ENCODE measurements around the gene CD207. TPM values are rescaled to one million over a fixed set of nuclear protein-coding genes. Genes with fewer than 3 reads are reported as not detected.

CD207 gene
- total RNA-seq, 1 experiment from 2014 or later, result not detected

- no peak within 1 kb of the TSS for H2AFZ ChIP-seq
- H3K36me3 ChIP-seq (ENCODE audit: low read depth), result no peaks in the 10 kb centered on the region
- no peaks in the 10 kb centered on the region for H3K79me2 ChIP-seq (ENCODE audit: low read depth)
- H3K9me2 ChIP-seq (ENCODE audit: insufficient read depth), result no peaks in the 10 kb centered on the region
- H3K9me3 ChIP-seq (ENCODE audit: insufficient read depth, low read depth), result no peaks in the 10 kb centered on the region
- no peak for DNase-seq
- POLR2A ChIA-PET (ENCODE audit: unreplicated experiment), result no interaction called here
- H3K4me1 ChIP-seq (replicated peaks; ENCODE audit: insufficient read depth), result no peaks in the 10 kb centered on the region
- H3K4me2 ChIP-seq, result no peak within 1 kb of the TSS
- H3K27me3 ChIP-seq (ENCODE audit: insufficient read depth, low read depth), result peaks cover 83% of the 10 kb centered on the region
- CTCF ChIA-PET, result no interaction called here
- TF ChIP-seq CTCF (conservative IDR thresholded peaks at IDR 0.05) (no peak), EZH2 (IDR thresholded peaks at IDR 0.05; ENCODE audit: low read depth) (no peak)
- no peak within 1 kb of the TSS for H3K27ac ChIP-seq
- H4K20me1 ChIP-seq (ENCODE audit: insufficient read depth), result no peaks in the 10 kb centered on the region
- H3F3A ChIP-seq (ENCODE audit: insufficient read depth, low read depth), result no peaks in the 10 kb centered on the region
- H3K4me3 ChIP-seq, result no peak within 1 kb of the TSS
- intact Hi-C loops (cut with micrococcal nuclease; ENCODE audit: unreplicated experiment), result no loop called here
- BruUV-seq (replicated peaks), result no TSS peak
These were observed 15.1 kb downstream of the CD207 start, which contains the start of gene CLEC4F for GRCh38 chr2:70820499-70820898. CLEC4F (minus strand) TSS chr2:70820599; CDS start chr2:70820523, 76 bp downstream.

- no peaks in the 10 kb centered on the region for H3F3A ChIP-seq (ENCODE audit: insufficient read depth, low read depth)
- H3K27ac ChIP-seq, result no peak overlapping the region
- H3K4me3 ChIP-seq, result no peak overlapping the region
- no peaks in the 10 kb centered on the region for H3K36me3 ChIP-seq (ENCODE audit: low read depth)
- H2AFZ ChIP-seq, result no peak overlapping the region
- H4K20me1 ChIP-seq (ENCODE audit: insufficient read depth), result no peaks in the 10 kb centered on the region
- H3K27me3 ChIP-seq (ENCODE audit: insufficient read depth, low read depth), result peaks cover 96% of the 10 kb centered on the region
- intact Hi-C loops (cut with micrococcal nuclease; ENCODE audit: unreplicated experiment), result no loop called here
- ChIA-PET POLR2A (ENCODE audit: unreplicated experiment) (no interaction called here), CTCF (no interaction called here)
- no peak for TF ChIP-seq CTCF (conservative IDR thresholded peaks at IDR 0.05)
- no peak for TF ChIP-seq EZH2 (IDR thresholded peaks at IDR 0.05; ENCODE audit: low read depth)
- no peaks in the 10 kb centered on the region for H3K9me3 ChIP-seq (ENCODE audit: insufficient read depth, low read depth)
- no TSS peak for BruUV-seq (replicated peaks)
- H3K4me1 ChIP-seq (replicated peaks; ENCODE audit: insufficient read depth), result no peaks in the 10 kb centered on the region
- H3K79me2 ChIP-seq (ENCODE audit: low read depth), result no peaks in the 10 kb centered on the region
- no peak for DNase-seq
- H3K9me2 ChIP-seq (ENCODE audit: insufficient read depth), result no peaks in the 10 kb centered on the region
- H3K4me2 ChIP-seq, result no peak overlapping the region
These were observed 18.2 kb downstream of the CD207 start for GRCh38 chr2:70817284-70817954.

GRCh38 chr2:70816726-70817125 lies 18.9 kb downstream of the CD207 start:
- no peak for DNase-seq
- no peak overlapping the region for H3K27ac ChIP-seq
- no TSS peak for BruUV-seq (replicated peaks)
- POLR2A ChIA-PET (ENCODE audit: unreplicated experiment), result no interaction called here
- no peaks in the 10 kb centered on the region for H3K4me1 ChIP-seq (replicated peaks; ENCODE audit: insufficient read depth)
- H3F3A ChIP-seq (ENCODE audit: insufficient read depth, low read depth), result no peaks in the 10 kb centered on the region
- H3K4me3 ChIP-seq, result no peak overlapping the region
- peaks cover 99% of the 10 kb centered on the region for H3K27me3 ChIP-seq (ENCODE audit: insufficient read depth, low read depth)
- H3K9me3 ChIP-seq (ENCODE audit: insufficient read depth, low read depth), result no peaks in the 10 kb centered on the region
- TF ChIP-seq CTCF (conservative IDR thresholded peaks at IDR 0.05) (no peak), EZH2 (IDR thresholded peaks at IDR 0.05; ENCODE audit: low read depth) (no peak)
- CTCF ChIA-PET, result no interaction called here
- no peaks in the 10 kb centered on the region for H3K9me2 ChIP-seq (ENCODE audit: insufficient read depth)
- intact Hi-C loops (cut with micrococcal nuclease; ENCODE audit: unreplicated experiment), result no loop called here
- no peak overlapping the region for H2AFZ ChIP-seq
- H3K36me3 ChIP-seq (ENCODE audit: low read depth), result no peaks in the 10 kb centered on the region
- H4K20me1 ChIP-seq (ENCODE audit: insufficient read depth), result no peaks in the 10 kb centered on the region
- H3K4me2 ChIP-seq, result no peak overlapping the region
- no peaks in the 10 kb centered on the region for H3K79me2 ChIP-seq (ENCODE audit: low read depth)

Data from PC-9 (cell line).